Posterior cingulate gyrus (tissue), 11 donors: ENCODE results near the gene CHST4.
"Not testable (repeated sequence)": the region's sequence is repeated elsewhere in the genome, so short reads cannot be mapped to it uniquely, and the experiment has no call there.

Experiments
- DNase-seq, 10 donors: peaks; one replicate each; pipeline versions ENCODE4 v3.0.0 to v3.0.0-alpha.2; 2020 to 2021; ENCODE audit warnings: mixed read lengths in 3 of 10
- intact Hi-C: fragments of 100-400 bp; cut with DNase I; formaldehyde crosslinking; loops from one replicate; pipeline ENCODE4 v1.15.1; 2023

The CHST4 gene

DNA sequence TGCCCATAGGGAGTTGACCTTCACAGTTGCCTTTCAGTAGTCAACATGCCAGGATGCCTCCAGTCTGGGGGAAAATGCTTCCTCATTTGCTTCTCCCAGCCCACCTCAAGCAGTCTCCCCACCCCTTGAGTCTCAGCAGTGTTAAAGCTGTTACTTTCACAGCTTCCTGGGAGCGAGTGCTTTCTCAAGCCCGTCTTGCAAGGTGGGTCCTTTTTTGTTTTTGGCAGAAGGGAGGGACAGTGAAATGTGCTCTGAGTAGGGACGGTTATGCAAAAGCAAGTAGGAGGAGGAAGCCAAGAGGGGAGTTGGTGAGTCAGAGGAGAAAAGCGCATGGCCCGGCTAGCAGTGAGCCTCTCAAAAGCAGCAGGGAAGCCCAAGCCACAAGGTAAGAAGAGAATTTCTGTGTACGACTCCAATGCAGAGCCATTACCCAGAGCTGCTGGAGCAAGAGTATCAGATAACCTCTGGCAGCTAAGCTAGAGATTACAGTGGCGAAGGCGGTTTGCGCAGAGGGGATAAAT, at the start of gene CHST4:
TSS of gene CHST4 (plus strand) at position 316 of the 521 bp plus-strand sequence. CDS start 10,252 bp downstream, outside the sequence.
- DNase-seq, result peak in 1 of 10 donors; percentile 14
- intact Hi-C loops, result no loop called here

DNA sequence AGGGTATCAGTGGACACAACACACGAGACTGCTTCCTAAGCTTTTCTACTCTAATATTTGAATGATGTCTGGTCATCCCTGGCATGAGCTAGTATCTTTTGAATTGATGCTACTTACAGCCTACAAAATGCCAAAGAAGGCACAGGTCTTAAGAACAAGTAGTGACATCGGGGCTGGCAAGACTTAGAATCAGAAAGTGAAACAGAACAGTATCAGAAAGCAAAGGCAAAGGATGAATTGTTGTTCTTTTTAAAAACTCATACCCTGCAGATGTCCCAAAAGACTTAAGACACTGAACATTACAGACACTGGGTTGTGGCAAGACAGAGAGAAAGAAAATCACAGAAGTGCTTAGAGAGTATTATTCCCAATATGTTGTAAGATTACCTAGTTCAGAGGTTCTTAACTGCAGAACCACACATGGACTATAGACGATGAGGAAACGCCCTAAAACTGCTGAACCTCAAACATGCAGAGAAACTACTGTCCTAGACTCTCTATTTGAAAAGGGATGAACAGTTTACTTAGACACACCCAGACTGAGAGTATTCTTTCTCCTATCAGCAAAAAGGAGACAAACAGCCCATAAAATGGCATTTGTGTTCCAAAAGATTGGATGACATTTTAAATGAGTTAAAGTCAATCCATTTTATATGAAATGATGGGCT, 49.6 kb upstream of the CHST4 start:
- intact Hi-C loops, result no loop called here

DNA sequence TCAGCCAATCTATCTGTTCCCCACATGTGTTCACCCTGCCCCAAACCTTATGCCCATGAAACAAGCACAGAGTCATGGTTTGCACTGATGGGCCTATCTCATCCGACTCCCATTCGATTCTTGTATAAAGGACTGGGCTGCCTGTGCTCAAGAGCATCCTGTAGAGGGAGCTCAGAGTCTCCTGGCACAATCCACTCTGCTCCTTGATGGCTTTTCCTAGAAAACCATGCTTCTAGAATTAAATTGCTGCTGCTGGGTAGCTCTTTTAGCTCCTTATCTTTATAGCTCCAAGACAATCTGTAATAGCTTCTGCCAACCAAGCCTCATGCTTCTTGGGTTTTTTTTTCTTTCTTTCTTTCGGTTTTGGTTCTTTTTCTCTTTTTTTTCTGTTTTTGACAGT, 46.8 kb upstream of the CHST4 start:
- peak in 3 of 10 donors; percentile 8 to 20 (median 11) for DNase-seq
- intact Hi-C loops, result no loop called here

More for the DNA sequence above, 49.6 kb upstream of the CHST4 start:
- no peak for DNase-seq

DNA sequence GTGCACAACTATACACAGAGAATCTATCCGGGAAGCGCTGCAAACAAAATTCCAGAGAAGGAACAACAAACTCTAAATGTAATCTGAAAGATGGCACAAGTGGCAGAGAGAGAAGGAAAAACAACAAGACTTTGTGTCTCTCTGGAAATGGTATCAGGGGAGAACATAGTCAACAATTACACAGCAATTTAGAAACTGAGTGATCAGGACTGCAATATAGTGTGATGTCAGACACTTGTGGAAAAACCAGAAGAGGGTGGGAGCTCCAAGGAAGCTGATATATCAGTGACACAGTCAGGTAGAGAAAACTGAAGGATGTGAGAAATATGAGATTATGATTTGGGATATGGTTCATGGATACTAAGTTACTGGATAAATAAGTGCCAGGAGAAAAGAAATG, 45.3 kb upstream of the CHST4 start:
- intact Hi-C loops, result no loop called here
- DNase-seq, result no peak

GRCh38 chr16:71482569-71482968, 43.7 kb upstream of the CHST4 start:
- DNase-seq, result no peak
- intact Hi-C loops, result no loop called here

GRCh38 chr16:71484006-71484893, 42.0 kb upstream of the CHST4 start:
- intact Hi-C loops, result loop anchor here (1.0 kb wide), 1 partner anchor 22 kb away; the partner anchor contains the start of gene ZNF23
- peak; percentile 82 to 98 (median 90) for DNase-seq

DNA sequence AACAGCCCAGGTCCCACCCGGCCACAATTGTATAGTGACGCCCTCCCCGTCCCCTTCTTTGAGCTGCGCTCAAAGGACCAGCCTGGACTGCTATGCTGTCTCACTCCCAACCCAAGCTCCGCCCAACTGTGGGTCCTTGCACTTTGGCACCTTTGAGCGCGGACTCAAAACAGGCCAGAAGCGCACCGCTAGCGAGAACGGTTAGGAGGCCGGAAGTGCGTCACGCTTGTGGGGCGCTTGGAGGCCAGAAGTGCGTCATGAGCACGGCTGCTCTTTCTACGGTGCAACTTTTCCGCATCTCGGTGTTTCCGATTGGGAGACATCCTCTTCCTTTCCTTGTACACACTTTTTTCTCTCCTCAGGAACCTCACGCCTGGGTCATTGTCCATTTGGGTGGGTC, 37.1 kb upstream of the CHST4 start, which contains the start of gene ZNF19:
TSS of gene ZNF19 (minus strand) at position 203 of the 400 bp plus-strand sequence. CDS start 7,210 bp downstream, outside the sequence.
- intact Hi-C loops, result no loop called here
- DNase-seq, result peak in 1 of 10 donors; percentile 39

DNA sequence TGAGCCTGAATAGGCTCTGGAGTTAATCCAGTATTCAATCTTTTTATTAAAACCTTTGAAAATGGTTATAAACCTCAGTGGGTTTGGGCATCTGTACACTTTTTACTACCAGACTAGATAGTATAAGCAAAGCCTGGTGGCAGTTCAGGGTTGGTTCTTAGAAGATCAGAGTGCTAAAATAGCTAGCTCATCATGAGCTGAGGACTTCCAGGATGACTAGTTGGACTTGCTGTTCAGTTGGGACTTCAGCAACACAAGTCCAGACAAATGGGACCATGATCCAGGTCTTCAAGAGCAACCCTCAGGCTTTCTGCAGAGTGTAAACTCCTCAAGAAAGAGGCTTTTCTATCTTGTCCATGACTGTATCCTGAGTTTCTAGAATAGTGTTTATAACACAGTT, 35.9 kb upstream of the CHST4 start:
- intact Hi-C loops, result no loop called here
- DNase-seq, result no peak

DNA sequence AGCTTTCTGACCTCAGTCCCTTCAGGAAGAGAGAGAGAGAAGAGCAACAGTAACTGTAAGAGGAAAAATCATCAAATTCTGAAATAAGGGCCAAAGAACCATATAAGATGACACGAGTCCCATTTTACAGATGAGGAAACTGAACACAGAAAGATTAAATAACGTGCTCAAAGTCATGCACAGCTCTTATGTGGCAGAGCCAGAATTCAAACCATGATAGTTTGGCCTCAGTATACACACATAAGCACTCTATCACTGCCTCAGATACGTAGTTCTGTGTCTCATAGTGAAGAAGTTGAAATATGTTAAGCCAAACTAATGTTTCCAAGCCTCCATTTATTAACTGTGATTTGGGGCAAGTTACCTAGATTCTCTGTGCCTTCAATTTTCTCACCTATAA, 35.2 kb upstream of the CHST4 start:
- no peak for DNase-seq
- intact Hi-C loops, result no loop called here

DNA sequence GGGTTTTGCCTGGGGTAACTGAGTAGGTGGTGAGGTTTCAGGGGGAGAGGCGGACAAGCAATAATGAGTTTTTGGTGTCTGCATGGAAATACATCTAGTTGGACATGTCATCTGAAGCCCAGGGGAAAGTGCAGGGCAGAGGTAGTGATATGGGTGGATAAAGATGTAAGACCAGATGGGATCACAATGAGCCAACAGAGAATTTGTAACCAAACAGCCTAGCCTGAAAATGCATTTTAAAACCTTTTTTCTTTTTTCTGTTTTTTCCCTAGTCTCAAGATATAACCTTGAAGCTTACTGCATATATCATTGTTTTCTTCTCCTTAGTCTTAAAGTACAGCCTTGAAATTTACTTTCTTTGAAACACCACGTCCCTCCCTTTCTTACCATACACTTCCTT, 33.4 kb upstream of the CHST4 start:
- intact Hi-C loops, result no loop called here
- no peak for DNase-seq

- intact Hi-C loops, result no loop called here
- no peak for DNase-seq
Measured at GRCh38 chr16:71493213-71493612, 33.0 kb upstream of the CHST4 start.

GRCh38 chr16:71498031-71498430, 28.2 kb upstream of the CHST4 start:
- DNase-seq, result no peak
- intact Hi-C loops, result loop anchor here (5.0 kb wide), 1 partner anchor 41 kb away; no protein-coding TSS in a partner anchor

DNA sequence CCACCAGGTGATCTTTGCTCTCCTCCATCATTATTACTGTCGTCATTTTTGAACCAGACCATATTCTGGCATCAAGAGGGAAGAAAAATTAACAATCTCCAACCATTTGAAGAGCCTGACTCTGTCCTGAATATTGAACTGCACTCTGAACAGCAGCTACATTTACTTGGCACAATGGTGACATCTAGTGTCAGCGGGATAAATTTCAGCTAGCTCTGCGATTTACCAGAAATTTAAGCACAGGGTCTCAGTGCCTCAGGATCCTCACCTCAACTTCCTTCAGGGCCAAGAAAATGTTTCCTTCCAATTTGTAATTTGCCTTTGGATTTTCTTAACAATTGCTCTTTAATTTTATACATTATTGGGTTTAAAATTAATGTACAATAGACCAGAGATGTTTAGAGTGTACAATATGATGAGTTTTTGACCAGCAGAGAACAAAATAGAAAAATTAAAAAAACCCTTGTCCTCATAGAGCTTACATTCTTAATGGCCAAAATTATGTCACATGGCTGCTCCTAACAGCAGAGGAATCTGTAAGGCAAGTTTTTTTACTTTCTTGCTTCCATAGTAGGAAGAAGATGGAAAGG, 26.4 kb upstream of the CHST4 start:
- intact Hi-C loops, result loop anchor here (1.0 to 5.0 kb wide), 2 partner anchors 43 to 88 kb away; no protein-coding TSS in a partner anchor
- DNase-seq, result peak in 4 of 10 donors; percentile 22 to 37 (median 26)

DNA sequence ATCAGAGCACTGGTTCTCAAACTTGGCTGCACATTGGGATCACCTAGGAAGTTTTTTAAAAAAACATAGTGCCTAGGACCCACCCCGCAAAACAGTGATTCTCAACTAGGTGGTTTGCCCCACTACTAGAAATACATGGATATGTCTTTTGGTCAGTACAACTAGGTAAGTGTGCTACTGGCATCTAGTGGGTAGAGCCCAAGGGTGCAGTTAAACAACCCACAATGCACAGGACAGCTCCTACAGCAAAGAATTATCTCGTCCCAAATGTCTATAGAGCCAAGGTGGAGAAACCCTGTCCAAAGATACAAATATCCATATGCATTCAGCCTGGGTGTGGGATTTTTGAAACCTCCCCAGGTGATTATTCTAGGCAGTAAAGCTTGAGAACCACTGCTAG, 25.3 kb upstream of the CHST4 start:
- DNase-seq, result no peak
- intact Hi-C loops, result no loop called here

- DNase-seq, result no peak
- intact Hi-C loops, result no loop called here
Measured at GRCh38 chr16:71501547-71501946, 24.7 kb upstream of the CHST4 start.

DNA sequence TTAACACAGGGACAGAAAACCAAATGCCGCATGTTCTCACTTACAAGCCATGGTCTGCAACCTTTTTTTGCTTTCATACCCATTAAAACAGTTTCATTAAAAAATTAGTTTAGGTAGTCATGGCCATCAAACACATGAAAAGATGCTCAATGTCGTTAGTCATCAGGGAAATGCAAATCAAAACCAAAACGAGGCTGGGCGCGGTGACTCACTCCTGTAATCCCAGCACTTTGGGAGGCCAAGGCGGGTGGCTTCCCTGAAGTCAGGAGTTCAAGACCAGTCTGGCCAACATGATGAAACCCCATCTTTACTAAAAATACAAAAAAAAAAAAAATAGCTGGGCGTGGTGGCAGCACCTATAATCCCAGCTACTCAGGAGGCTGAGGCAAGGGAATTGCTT, 22.2 kb upstream of the CHST4 start:
- DNase-seq, intact Hi-C loops: not testable (repeated sequence)

GRCh38 chr16:71504901-71505300, 21.3 kb upstream of the CHST4 start:
- intact Hi-C loops, result no loop called here
- DNase-seq, result no peak

- intact Hi-C loops, result no loop called here
- DNase-seq, result no peak
Measured at GRCh38 chr16:71507061-71507460, 19.2 kb upstream of the CHST4 start.

DNA sequence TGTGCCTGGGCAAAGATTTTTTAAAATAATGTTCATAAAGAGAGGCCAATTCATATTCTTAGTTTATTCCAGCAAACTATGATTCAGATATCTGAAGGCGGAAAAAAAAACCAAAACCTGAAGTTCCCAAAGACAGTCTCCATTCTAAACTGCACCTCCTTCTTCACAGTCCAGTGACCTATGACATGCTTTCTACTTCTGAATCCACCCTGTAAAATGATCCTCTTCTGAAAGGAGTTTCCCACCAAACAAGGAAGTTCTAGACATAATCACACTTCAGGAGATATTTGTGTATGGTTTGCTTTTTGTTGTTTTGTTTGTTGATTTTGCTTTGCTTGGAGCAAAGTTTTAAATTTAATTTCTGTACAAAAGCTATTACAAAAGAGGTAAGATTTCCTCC, 12.9 kb upstream of the CHST4 start:
- DNase-seq, result no peak
- intact Hi-C loops, result no loop called here

DNA sequence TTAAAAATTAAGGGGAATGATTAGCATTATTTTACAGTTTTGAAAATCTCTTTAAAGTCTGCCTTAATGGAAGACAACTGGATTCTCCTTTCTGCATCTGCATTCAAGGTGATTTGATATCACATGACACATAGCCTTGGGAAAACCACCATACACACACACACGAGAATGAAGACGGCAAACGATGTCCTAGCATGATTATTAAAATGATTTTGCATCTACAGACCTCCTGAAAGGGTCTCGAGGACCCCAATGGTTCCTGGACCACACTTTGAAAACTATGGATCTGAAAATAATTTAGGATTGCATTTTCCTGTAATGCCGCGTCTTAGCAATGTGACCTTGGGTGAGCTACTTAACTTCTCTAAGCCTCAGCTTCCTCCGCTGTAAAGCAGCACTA, 11.8 kb upstream of the CHST4 start:
- no peak for DNase-seq
- intact Hi-C loops, result no loop called here

GRCh38 chr16:71515026-71515425, 11.2 kb upstream of the CHST4 start:
- intact Hi-C loops, result no loop called here
- no peak for DNase-seq
